GM12864 (cell line): ENCODE measurements around the gene KCNK4.

ENCODE experiments used
- DNase-seq: peaks from one replicate; pipeline ENCODE4 v3.0.0-alpha.2; 2011; ENCODE audit warnings: low read depth
- H3K4me3 ChIP-seq: 2 replicates; pipeline ENCODE4 v1.5.1; 2011; ENCODE audit warnings: mild to moderate bottlenecking, low read depth, low read length, control low read depth
- CTCF ChIP-seq: IDR thresholded peaks from 2 replicates; pipeline ENCODE4 v1.5.1; 2011; ENCODE audit warnings: low read depth, mild to moderate bottlenecking, moderate library complexity, low read length, control low read depth, inconsistent platforms; ENCODE audit errors: missing control alignments

KCNK4 gene

DNA sequence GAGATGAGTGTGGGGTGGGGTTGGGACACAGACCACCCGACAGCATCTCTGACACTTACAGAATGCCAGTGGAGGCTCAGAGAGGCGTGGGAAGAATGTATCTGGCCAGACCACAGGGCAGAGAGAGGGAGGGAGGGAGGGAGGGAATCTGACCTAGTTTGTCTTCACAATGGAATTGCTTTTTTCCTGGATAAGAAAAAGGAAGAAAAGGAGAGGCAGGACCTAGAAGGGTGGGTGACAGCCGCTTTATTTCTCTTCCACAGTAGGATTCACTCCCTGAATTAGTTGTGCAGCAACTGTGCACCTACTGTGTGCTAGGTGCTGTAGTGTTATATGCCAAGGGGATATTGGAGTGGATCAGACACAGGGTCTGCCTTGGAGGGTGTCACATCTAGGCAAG, 3.7 kb downstream of the KCNK4 start:
- H3K4me3 ChIP-seq = no peak overlapping the region
- DNase-seq = no peak
- TF ChIP-seq CTCF = no peak

DNA sequence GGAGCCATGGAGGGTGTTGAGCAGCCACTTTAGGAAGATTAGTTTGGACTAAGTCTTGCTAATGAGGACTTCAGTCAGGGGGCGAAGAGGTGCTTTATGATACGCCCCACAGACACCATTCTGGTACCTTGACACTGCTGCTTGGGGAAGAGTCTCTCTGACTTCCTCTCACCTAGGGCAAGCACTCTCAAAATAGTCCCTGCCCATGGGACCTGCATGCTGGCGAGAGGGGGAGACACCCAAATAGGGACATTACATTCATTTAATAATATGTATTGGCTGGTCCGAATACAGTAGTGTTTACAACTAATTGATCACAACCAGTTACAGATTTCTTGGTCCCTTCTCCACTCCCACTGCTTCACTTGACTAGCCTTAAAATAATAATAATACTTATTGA, 4.7 kb downstream of the KCNK4 start:
- TF ChIP-seq CTCF = no peak
- DNase-seq = no peak
- H3K4me3 ChIP-seq = no peak overlapping the region

GRCh38 chr11:64296236-64296635, 5.1 kb downstream of the KCNK4 start:
- no peak for DNase-seq
- no peak for TF ChIP-seq CTCF
- H3K4me3 ChIP-seq = no peak overlapping the region

- no peak overlapping the region for H3K4me3 ChIP-seq
- DNase-seq = no peak
- TF ChIP-seq CTCF = no peak
Measured at GRCh38 chr11:64296830-64297698, 6.0 kb downstream of the KCNK4 start.

DNA sequence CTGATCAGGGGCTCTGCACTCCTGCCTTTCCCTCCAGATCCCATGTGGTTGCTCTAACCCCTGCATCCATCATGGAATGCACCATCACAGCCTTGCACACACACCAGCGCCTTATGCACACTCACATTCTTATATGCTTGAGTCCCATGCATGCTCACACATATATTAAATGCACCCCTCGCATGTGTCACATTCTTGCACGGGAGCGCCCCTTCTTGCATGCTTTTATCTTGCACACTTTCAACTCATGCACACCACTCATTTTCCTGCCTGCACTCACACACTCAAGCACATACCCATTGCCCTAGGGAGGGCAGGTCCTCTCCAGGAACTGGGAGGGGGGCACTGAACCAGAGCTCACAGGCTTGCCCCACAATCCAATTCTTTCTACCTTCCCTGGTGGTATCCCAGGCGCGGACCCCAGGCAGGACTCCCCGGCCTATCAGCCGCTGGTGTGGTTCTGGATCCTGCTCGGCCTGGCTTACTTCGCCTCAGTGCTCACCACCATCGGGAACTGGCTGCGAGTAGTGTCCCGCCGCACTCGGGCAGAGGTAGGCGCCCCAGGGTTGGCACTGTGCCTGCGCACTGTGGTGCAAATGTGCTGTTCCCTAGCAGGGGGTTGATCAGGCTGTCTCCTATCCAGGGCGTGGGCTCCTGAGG, 6.7 kb downstream of the KCNK4 start:
- TF ChIP-seq CTCF = no peak
- H3K4me3 ChIP-seq = no peak overlapping the region
- no peak for DNase-seq

- DNase-seq = no peak
- H3K4me3 ChIP-seq = no peak overlapping the region
- no peak for TF ChIP-seq CTCF
Measured at GRCh38 chr11:64298966-64299846, 8.1 kb downstream of the KCNK4 start.
